Measurements from ENCODE around the gene FGD5. TPM values are rescaled to one million over a fixed set of nuclear protein-coding genes. Genes with fewer than 3 reads are reported as not detected.

Gene FGD5
- total and polyA plus RNA-seq, 9 of the 15 experiments (the other 6 are each of a cell fraction or from before 2014, with no cell fraction given) = 0.18 TPM; not detected in 8

DNA sequence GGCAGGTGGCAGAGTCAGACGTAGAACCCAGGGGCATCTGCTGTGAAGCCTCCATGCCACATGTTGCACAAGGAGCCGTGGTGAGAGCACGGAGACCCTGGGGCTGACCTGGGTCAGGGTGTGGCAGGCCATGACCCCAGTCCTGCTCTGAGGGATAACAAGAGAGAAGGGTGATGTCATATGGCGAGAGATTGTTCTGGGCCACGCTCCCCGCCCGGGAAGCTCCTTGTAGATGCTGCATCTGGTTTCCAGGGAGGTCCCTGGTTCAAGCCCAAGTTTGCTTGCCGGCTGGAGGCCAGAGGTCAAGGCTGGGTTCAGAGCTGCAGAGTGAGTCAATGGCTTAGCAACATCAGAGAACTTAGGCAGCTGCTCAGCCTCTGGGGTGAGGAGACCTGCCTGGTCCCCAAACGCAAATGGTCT is 17.3 kb downstream of the FGD5 start (continued):
- TF ChIP-seq ZNF639 (CRISPR knock-in tag; conservative IDR thresholded peaks at IDR 0.05 in 1 of 2, IDR thresholded peaks at IDR 0.05 in 1 of 2) (no peak), MLX (CRISPR knock-in tag; conservative IDR thresholded peaks at IDR 0.05) (no peak), CREBBP (IDR thresholded peaks at IDR 0.05; ENCODE audit: low read depth, low read length) (no peak), TRIM28 (IDR thresholded peaks at IDR 0.05) (no peak), FOXK2 (conservative IDR thresholded peaks at IDR 0.05 in 1 of 2, IDR thresholded peaks at IDR 0.05 in 1 of 2; ENCODE audit: low read depth in 2 of 2) (peak in 1 of 2 experiments; percentile 43; a peak in 1 of 4 replicates), NELFE (IDR thresholded peaks at IDR 0.05; ENCODE audit: insufficient read depth, insufficient read length) (no peak), MEF2A (IDR thresholded peaks at IDR 0.05; ENCODE audit: control insufficient read depth, low read depth, low read length) (no peak), MNT (conservative IDR thresholded peaks at IDR 0.05) (peak in 1 of 2 experiments; percentile 62; a peak in 2 of 4 replicates), ZEB2 (IDR thresholded peaks at IDR 0.05) (peak; percentile 74; the same call in 1 of the 2 replicates), JUN (IDR thresholded peaks at IDR 0.05; ENCODE audit: borderline replicate concordance, low read depth, low read length) (peak; percentile 89), JUN (CRISPR knock-in tag; IDR thresholded peaks at IDR 0.05; ENCODE audit: borderline replicate concordance) (no peak), XRCC4 (IDR thresholded peaks at IDR 0.05; ENCODE audit: extremely low read depth, insufficient read depth, insufficient read length) (no peak), TCF7L2 (IDR thresholded peaks at IDR 0.05; ENCODE audit: low read depth, low read length) (no peak), ZBTB34 (CRISPR knock-in tag; IDR thresholded peaks at IDR 0.05) (no peak), MYNN (IDR thresholded peaks at IDR 0.05) (peak; percentile 65; the same call in 1 of the 2 replicates), MYNN (CRISPR knock-in tag; IDR thresholded peaks at IDR 0.05) (no peak), STAG1 (CRISPR knock-in tag; IDR thresholded peaks at IDR 0.05; ENCODE audit: borderline replicate concordance) (no peak), DNMT1 (IDR thresholded peaks at IDR 0.05) (no peak), ZNF217 (CRISPR knock-in tag; IDR thresholded peaks at IDR 0.05) (no peak), EP400 (IDR thresholded peaks at IDR 0.05) (no peak)
- TF ChIP-seq, protein P1, sequence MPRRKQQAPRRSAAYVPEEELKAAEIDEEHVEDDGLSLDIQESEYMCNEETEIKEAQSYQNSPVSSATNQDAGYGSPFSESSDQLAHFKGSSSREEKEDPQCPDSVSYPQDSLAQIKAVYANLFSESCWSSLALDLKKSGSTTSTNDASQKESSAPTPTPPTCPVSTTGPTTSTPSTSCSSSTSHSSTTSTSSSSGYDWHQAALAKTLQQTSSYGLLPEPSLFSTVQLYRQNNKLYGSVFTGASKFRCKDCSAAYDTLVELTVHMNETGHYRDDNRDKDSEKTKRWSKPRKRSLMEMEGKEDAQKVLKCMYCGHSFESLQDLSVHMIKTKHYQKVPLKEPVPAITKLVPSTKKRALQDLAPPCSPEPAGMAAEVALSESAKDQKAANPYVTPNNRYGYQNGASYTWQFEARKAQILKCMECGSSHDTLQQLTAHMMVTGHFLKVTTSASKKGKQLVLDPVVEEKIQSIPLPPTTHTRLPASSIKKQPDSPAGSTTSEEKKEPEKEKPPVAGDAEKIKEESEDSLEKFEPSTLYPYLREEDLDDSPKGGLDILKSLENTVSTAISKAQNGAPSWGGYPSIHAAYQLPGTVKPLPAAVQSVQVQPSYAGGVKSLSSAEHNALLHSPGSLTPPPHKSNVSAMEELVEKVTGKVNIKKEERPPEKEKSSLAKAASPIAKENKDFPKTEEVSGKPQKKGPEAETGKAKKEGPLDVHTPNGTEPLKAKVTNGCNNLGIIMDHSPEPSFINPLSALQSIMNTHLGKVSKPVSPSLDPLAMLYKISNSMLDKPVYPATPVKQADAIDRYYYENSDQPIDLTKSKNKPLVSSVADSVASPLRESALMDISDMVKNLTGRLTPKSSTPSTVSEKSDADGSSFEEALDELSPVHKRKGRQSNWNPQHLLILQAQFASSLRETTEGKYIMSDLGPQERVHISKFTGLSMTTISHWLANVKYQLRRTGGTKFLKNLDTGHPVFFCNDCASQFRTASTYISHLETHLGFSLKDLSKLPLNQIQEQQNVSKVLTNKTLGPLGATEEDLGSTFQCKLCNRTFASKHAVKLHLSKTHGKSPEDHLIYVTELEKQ (CRISPR knock-in tag; IDR thresholded peaks at IDR 0.05) = no peak

Data from K562 (cell line).